ENCODE data around the gene KRTAP12-3. TPM values are rescaled to one million over a fixed set of nuclear protein-coding genes. Genes with fewer than 3 reads are reported as not detected.

KRTAP12-3 gene
- total and polyA plus RNA-seq, 4 donors, result not detected

DNA sequence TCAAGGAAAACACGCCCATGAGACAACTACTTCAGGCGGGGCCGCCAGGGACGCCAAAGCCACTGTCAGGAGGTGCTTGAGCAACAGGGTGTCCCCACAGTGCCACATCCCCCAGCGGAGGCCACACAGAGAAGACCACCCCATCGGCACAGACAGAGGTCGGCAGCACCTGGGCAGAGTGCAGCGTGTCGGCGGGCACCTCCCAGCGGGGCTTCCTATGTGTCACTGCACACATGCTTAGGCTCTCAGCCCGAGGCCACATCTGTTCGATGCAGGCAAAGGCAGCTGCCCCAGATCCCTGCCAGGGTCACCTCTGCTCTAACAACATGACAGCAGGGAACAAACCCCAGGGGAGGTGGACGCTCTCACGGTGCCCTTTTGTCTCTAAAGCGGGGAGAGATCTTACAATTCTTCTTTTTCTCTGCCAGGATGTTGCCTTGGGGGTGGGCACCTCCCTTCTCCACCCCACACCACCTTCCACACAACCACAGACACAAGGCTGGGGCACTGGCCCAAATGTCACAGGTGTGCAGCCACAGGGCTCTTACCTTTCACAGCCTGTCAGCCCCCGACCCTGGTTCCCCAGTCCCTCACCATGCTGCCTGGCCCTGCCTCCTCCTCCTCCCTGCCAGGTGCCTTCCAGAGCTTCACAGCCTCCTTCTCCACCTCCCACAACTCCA, 41.7 kb upstream of the KRTAP12-3 start:
- H3K4me3 ChIP-seq (ENCODE audit: low read depth in 1 of 3, low read length in 3 of 3), result no peak overlapping the region
- DNase-seq (ENCODE audit: low spot score), result peak; percentile 25
- peaks cover 0 to 3% (median under 1%) of the 10 kb centered on the region in 4 donors for H3K9me3 ChIP-seq (ENCODE audit: control insufficient read depth in 4 of 4, low read length in 3 of 4)
- no peak overlapping the region for H3K27ac ChIP-seq (ENCODE audit: low read depth in 1 of 2, low read length in 2 of 2)
- TF ChIP-seq HNF4A (conservative IDR thresholded peaks at IDR 0.05) (no peak), FOXA2 (IDR thresholded peaks at IDR 0.05) (no peak), EGR1 (IDR thresholded peaks at IDR 0.05; ENCODE audit: low read depth in 2 of 2) (no peak), TAF1 (conservative IDR thresholded peaks at IDR 0.05) (no peak), FOXA1 (IDR thresholded peaks at IDR 0.05) (no peak), GABPA (IDR thresholded peaks at IDR 0.05 in 1 of 2, conservative IDR thresholded peaks at IDR 0.05 in 1 of 2) (no peak), RAD21 (IDR thresholded peaks at IDR 0.05) (no peak), SP1 (IDR thresholded peaks at IDR 0.05) (no peak), RXRA (IDR thresholded peaks at IDR 0.05) (no peak), HNF4G (IDR thresholded peaks at IDR 0.05) (no peak), JUND (IDR thresholded peaks at IDR 0.05) (no peak), NR2F2 (IDR thresholded peaks at IDR 0.05) (no peak)
- TF ChIP-seq, protein P1, sequence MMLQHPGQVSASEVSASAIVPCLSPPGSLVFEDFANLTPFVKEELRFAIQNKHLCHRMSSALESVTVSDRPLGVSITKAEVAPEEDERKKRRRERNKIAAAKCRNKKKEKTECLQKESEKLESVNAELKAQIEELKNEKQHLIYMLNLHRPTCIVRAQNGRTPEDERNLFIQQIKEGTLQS (IDR thresholded peaks at IDR 0.05), result no peak
- TF ChIP-seq, protein P2, sequence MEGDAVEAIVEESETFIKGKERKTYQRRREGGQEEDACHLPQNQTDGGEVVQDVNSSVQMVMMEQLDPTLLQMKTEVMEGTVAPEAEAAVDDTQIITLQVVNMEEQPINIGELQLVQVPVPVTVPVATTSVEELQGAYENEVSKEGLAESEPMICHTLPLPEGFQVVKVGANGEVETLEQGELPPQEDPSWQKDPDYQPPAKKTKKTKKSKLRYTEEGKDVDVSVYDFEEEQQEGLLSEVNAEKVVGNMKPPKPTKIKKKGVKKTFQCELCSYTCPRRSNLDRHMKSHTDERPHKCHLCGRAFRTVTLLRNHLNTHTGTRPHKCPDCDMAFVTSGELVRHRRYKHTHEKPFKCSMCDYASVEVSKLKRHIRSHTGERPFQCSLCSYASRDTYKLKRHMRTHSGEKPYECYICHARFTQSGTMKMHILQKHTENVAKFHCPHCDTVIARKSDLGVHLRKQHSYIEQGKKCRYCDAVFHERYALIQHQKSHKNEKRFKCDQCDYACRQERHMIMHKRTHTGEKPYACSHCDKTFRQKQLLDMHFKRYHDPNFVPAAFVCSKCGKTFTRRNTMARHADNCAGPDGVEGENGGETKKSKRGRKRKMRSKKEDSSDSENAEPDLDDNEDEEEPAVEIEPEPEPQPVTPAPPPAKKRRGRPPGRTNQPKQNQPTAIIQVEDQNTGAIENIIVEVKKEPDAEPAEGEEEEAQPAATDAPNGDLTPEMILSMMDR (IDR thresholded peaks at IDR 0.05; ENCODE audit: low read depth, low read length, missing input control), result no peak
- TF ChIP-seq, protein P3, sequence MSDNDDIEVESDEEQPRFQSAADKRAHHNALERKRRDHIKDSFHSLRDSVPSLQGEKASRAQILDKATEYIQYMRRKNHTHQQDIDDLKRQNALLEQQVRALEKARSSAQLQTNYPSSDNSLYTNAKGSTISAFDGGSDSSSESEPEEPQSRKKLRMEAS (IDR thresholded peaks at IDR 0.05), result no peak
- TF ChIP-seq, protein P4, sequence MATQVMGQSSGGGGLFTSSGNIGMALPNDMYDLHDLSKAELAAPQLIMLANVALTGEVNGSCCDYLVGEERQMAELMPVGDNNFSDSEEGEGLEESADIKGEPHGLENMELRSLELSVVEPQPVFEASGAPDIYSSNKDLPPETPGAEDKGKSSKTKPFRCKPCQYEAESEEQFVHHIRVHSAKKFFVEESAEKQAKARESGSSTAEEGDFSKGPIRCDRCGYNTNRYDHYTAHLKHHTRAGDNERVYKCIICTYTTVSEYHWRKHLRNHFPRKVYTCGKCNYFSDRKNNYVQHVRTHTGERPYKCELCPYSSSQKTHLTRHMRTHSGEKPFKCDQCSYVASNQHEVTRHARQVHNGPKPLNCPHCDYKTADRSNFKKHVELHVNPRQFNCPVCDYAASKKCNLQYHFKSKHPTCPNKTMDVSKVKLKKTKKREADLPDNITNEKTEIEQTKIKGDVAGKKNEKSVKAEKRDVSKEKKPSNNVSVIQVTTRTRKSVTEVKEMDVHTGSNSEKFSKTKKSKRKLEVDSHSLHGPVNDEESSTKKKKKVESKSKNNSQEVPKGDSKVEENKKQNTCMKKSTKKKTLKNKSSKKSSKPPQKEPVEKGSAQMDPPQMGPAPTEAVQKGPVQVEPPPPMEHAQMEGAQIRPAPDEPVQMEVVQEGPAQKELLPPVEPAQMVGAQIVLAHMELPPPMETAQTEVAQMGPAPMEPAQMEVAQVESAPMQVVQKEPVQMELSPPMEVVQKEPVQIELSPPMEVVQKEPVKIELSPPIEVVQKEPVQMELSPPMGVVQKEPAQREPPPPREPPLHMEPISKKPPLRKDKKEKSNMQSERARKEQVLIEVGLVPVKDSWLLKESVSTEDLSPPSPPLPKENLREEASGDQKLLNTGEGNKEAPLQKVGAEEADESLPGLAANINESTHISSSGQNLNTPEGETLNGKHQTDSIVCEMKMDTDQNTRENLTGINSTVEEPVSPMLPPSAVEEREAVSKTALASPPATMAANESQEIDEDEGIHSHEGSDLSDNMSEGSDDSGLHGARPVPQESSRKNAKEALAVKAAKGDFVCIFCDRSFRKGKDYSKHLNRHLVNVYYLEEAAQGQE (IDR thresholded peaks at IDR 0.05), result no peak
- TF ChIP-seq, protein P5, sequence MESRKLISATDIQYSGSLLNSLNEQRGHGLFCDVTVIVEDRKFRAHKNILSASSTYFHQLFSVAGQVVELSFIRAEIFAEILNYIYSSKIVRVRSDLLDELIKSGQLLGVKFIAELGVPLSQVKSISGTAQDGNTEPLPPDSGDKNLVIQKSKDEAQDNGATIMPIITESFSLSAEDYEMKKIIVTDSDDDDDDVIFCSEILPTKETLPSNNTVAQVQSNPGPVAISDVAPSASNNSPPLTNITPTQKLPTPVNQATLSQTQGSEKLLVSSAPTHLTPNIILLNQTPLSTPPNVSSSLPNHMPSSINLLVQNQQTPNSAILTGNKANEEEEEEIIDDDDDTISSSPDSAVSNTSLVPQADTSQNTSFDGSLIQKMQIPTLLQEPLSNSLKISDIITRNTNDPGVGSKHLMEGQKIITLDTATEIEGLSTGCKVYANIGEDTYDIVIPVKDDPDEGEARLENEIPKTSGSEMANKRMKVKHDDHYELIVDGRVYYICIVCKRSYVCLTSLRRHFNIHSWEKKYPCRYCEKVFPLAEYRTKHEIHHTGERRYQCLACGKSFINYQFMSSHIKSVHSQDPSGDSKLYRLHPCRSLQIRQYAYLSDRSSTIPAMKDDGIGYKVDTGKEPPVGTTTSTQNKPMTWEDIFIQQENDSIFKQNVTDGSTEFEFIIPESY (IDR thresholded peaks at IDR 0.05), result no peak
- H3K27me3 ChIP-seq (ENCODE audit: control insufficient read depth in 4 of 4, insufficient read depth in 4 of 4, low read length in 3 of 4), result no peaks in the 10 kb centered on the region
- H3K4me1 ChIP-seq (ENCODE audit: control insufficient read depth in 4 of 4, insufficient read depth in 4 of 4, low read length in 3 of 4), result no peaks in the 10 kb centered on the region
- H3K9ac ChIP-seq (ENCODE audit: low read depth in 1 of 2, low read length in 2 of 2), result no peak overlapping the region
- H3K36me3 ChIP-seq (ENCODE audit: control insufficient read depth in 4 of 4, insufficient read depth in 3 of 4, low read depth in 1 of 4, low read length in 3 of 4), result no peaks in the 10 kb centered on the region
- WGBS, result 81% methylated on average over 17 of the region's 17 CpGs

All from liver (tissue), 9 donors.